ENCODE measurements around the gene FSCN2.
"Not testable (repeated sequence)": the region's sequence is repeated elsewhere in the genome, so short reads cannot be mapped to it uniquely, and the experiment has no call there.

The FSCN2 gene

GRCh38 chr17:81579298-81579697, 51.1 kb downstream of the FSCN2 start:
- no peak for ATAC-seq

DNA sequence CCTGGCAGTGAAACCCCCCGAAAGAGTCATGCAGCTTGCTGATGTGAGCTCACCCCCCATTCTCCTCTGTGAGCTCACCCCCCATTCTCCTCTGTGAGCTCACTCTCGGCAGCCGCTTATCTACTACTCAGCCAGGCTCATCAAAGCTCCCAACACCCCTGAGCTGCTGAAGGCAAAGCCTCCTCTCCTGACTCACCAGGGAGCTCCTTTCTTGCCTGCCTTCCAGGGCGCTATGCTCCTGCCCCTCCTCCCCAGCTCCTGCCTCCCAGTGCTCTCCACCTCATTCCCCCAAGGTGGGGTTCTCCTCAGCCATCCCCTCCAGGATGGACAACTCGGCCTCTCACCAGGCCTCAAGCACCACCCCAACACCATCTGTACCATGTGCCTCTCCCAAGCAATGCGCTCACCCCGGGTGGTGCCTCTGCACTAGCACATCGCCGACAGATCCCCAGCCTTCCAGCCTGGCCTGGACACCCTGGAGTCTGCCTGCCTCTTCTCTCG, 51.7 kb downstream of the FSCN2 start:
- no peak for ATAC-seq

DNA sequence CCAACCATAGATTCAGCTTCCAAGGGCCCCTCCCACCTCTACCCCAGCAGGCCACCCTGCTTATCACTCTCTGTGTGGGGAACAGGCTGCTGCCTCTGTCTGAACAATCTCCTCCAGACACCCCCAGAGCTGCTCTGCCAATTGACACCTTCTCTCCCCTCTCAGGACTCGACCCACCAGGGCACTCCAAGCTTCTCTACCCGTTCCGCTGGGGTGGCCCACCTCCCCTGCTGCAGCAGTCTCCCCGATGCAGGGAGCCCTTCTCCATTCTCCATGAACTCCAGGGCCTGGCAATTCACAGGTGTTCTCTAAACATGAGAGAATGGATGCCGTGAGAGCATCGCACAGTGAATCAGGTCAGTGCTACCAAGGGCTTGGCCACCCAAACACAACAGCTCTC, 52.3 kb downstream of the FSCN2 start:
- ATAC-seq, result no peak

- no peak for ATAC-seq
Measured at GRCh38 chr17:81581758-81582157, 53.6 kb downstream of the FSCN2 start.

- ATAC-seq, result no peak
Measured at GRCh38 chr17:81582341-81582740, 54.2 kb downstream of the FSCN2 start.

- no peak for ATAC-seq
Measured at GRCh38 chr17:81582749-81583148, 54.6 kb downstream of the FSCN2 start.

DNA sequence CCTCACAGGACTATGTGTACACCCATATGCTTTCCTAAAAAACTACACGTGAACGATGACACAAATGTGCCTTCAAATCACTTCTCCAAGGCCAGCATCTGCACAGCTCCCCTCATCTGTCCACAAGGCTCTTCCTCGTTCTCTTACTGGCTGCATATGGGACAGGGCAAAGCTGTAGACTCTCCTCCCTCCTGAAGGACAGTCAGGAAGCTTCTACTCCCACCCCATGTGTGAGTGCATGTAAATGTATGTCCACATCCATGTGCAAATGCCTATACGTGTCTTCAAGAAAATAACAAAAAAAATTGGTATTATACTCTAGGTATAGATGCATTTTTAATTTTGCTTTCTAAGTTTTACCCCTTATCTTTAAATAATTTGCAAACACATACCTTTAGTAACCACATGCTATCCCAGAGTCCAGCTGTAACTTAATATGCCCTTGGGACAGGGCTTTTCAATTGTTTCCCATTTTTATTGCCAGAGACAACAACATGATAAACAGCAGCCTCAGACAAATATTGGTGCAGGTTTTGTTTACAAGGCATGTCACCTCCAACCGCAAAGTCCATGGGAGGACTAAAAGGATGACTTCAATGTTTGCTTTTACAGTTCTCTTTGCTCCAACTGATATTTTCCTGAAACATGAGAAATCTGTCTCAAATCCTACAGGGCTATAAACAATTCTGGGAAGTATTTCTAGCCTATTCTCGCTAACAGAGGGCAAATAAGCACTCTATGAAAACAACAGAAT, 55.6 kb downstream of the FSCN2 start:
- ATAC-seq, result no peak

- ATAC-seq, result not testable (repeated sequence)
Measured at GRCh38 chr17:81584771-81585170, 56.6 kb downstream of the FSCN2 start.

DNA sequence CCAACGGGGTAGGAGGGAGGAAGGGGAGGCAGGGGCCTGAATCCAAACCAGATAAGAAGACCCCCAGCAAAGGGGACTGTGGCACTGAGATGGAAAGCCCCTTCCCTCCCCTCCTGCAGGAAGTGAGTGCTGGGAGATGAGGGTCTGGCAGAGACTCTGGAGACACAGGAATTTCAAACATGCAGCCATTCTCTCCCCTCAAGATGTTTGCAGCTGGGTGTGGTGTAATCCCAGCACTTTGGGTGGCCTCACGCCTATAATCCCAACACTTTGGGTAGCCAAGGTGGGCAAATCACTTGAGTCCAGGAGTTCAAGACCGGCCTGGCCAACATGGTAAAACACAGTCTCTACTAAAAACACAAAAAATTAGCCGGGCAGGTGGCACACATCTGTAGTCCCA, 57.9 kb downstream of the FSCN2 start:
- ATAC-seq, result no peak
